Natural killer cell (primary cell): ENCODE data around the gene DIAPH2. TPM values are rescaled to one million over a fixed set of nuclear protein-coding genes. Genes with fewer than 3 reads are reported as not detected.

Source experiments
- ATAC-seq, 3 donors: fragments of 150-1000 bp in 2 of 3; fragments of 200-7000 bp in 1 of 3; cut with Tn5 transposase; 1 replicate in 1 of 3; 2 replicates in 2 of 3; pipeline ENCODE4 v1.10.0; 2021; ENCODE audit warnings: mild to moderate bottlenecking in 2 of 3, moderate library complexity in 2 of 3
- DNase-seq, 2 donors: peaks; one replicate each; pipeline versions ENCODE4 v3.0.0 to v3.0.0-alpha.2; 2013 to 2021; ENCODE audit warnings: mixed read lengths in 1 of 2
- H3K27ac ChIP-seq: one replicate; pipeline ENCODE4 v1.5.1; 2013; ENCODE audit warnings: mild to moderate bottlenecking, low read length
- H3K27me3 ChIP-seq: one replicate; pipeline ENCODE4 v1.6.1; 2013; ENCODE audit warnings: low read length; ENCODE audit not compliant: control insufficient read depth, insufficient read depth
- H3K36me3 ChIP-seq: one replicate; pipeline ENCODE4 v1.6.1; 2013; ENCODE audit warnings: low read length; ENCODE audit not compliant: control insufficient read depth, insufficient read depth
- H3K4me1 ChIP-seq: one replicate; pipeline ENCODE4 v1.6.1; 2013; ENCODE audit warnings: low read length; ENCODE audit not compliant: control insufficient read depth, insufficient read depth
- H3K4me3 ChIP-seq: one replicate; pipeline ENCODE4 v1.5.1; 2013; ENCODE audit warnings: low read length
- H3K9me3 ChIP-seq: one replicate; pipeline ENCODE4 v1.6.1; 2013; ENCODE audit warnings: low read length; ENCODE audit not compliant: control insufficient read depth, insufficient read depth
- H3K27ac Mint-ChIP-seq, 2 donors: one replicate each; pipeline ENCODE4 v1.8.0; 2022; ENCODE audit warnings: mild to moderate bottlenecking in 2 of 2, mixed read lengths in 2 of 2, moderate library complexity in 1 of 2
- H3K27me3 Mint-ChIP-seq, 2 donors: one replicate each; pipeline ENCODE4 v1.8.0; 2022; ENCODE audit warnings: low read depth in 2 of 2, mixed read lengths in 2 of 2
- H3K36me3 Mint-ChIP-seq: one replicate; pipeline ENCODE4 v1.8.0; 2022; ENCODE audit warnings: mixed read lengths
- H3K4me1 Mint-ChIP-seq, 2 donors: one replicate each; pipeline ENCODE4 v1.8.0; 2022; ENCODE audit warnings: mixed read lengths in 2 of 2
- H3K4me3 Mint-ChIP-seq: one replicate; pipeline ENCODE4 v1.8.0; 2022; ENCODE audit warnings: mild to moderate bottlenecking, moderate library complexity, mixed read lengths
- H3K9me3 Mint-ChIP-seq, 2 donors: one replicate each; pipeline ENCODE4 v1.8.0; 2022; ENCODE audit warnings: mixed read lengths in 2 of 2
- WGBS: methylation state at CpG from one replicate; pipeline ENCODE4 v1.1.7; 2013; ENCODE audit warnings: missing lambda C conversion rate; ENCODE audit not compliant: insufficient coverage; 5-methylcytosine and 5-hydroxymethylcytosine counted together
- intact Hi-C: fragments of 100-400 bp; cut with micrococcal nuclease; formaldehyde crosslinking; loops from one replicate; pipeline ENCODE4 v1.14.2; 2022
- total RNA-seq, 4 donors: library from RNA; stranded (reverse); fragments of 120-200 nt in 1 of 4; gene quantifications; one replicate each; pipeline versions ENCODE4 v1.2.3 to v1.2.4, GENCODE V29; 2013 to 2022
- TF ChIP-seq, protein P1 (sequence below): fragments of 200-600 bp; IDR thresholded peaks from one replicate; pipeline ENCODE4 v1.8.0; 2022; ENCODE audit warnings: antibody characterized with exemption

The DIAPH2 gene
- total RNA-seq, 3 donors from 2014 or later (not counting 1 experiment from before 2014, with no cell fraction given) = 17.0 to 18.2 (median 17.0) TPM

- H3K27me3 ChIP-seq = no peaks in the 10 kb centered on the region
- H3K4me1 ChIP-seq = no peaks in the 10 kb centered on the region
- no peaks in the 10 kb centered on the region for H3K27me3 Mint-ChIP-seq
- no CpG with 5 or more reads among the region's 3 CpGs for WGBS
- H3K27ac ChIP-seq = no peak overlapping the region
- TF ChIP-seq, protein P1, sequence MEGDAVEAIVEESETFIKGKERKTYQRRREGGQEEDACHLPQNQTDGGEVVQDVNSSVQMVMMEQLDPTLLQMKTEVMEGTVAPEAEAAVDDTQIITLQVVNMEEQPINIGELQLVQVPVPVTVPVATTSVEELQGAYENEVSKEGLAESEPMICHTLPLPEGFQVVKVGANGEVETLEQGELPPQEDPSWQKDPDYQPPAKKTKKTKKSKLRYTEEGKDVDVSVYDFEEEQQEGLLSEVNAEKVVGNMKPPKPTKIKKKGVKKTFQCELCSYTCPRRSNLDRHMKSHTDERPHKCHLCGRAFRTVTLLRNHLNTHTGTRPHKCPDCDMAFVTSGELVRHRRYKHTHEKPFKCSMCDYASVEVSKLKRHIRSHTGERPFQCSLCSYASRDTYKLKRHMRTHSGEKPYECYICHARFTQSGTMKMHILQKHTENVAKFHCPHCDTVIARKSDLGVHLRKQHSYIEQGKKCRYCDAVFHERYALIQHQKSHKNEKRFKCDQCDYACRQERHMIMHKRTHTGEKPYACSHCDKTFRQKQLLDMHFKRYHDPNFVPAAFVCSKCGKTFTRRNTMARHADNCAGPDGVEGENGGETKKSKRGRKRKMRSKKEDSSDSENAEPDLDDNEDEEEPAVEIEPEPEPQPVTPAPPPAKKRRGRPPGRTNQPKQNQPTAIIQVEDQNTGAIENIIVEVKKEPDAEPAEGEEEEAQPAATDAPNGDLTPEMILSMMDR = no peak
- ATAC-seq (no peak), DNase-seq (no peak)
- peaks cover 4 to 10% of the 10 kb centered on the region in 2 donors for H3K9me3 Mint-ChIP-seq
- H3K4me1 Mint-ChIP-seq = peaks cover 8 to 9% of the 10 kb centered on the region in 2 donors
- H3K9me3 ChIP-seq = no peaks in the 10 kb centered on the region
- no peak overlapping the region for H3K27ac Mint-ChIP-seq
- H3K4me3 ChIP-seq = no peak overlapping the region
- no peaks in the 10 kb centered on the region for H3K36me3 ChIP-seq
- intact Hi-C loops = no loop called here
- peaks cover 18% of the 10 kb centered on the region for H3K36me3 Mint-ChIP-seq
- no peak overlapping the region for H3K4me3 Mint-ChIP-seq
Measured at GRCh38 chrX:97531825-97532224, 847.2 kb downstream of the DIAPH2 start.

DNA sequence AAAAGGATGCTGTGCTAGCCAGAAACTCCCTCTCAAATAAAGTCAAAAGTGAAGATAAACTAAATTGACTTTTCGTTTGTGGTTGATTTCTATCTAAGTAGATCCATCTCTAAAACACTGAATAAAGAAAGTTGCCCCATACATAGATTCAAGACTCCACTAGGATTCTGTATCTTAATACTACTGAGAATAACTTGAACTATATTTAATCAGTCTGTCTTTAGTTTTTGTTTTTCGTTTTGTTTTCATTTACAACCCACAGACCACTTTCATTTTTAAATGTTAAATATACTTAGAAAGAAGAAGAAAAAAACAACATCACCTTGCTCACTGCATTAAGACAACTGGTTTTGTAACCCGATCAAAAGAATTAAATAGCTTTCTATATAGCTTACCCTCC lies 854.1 kb downstream of the DIAPH2 start:
- Mint-ChIP-seq H3K9me3 (no peaks in the 10 kb centered on the region), H3K27me3 (no peaks in the 10 kb centered on the region), H3K27ac (no peak overlapping the region), H3K36me3 (no peaks in the 10 kb centered on the region), H3K4me3 (no peak overlapping the region), H3K4me1 (no peaks in the 10 kb centered on the region)
- Histone ChIP-seq H3K9me3 (no peaks in the 10 kb centered on the region), H3K4me1 (no peaks in the 10 kb centered on the region), H3K4me3 (no peak overlapping the region), H3K27ac (no peak overlapping the region), H3K27me3 (no peaks in the 10 kb centered on the region), H3K36me3 (no peaks in the 10 kb centered on the region)
- TF ChIP-seq, protein P1 = no peak
- intact Hi-C loops = no loop called here
- ATAC-seq (no peak), DNase-seq (no peak)
- WGBS = 100% methylated on average over 1 of the region's 3 CpGs

GRCh38 chrX:97539970-97540519 lies 855.4 kb downstream of the DIAPH2 start:
- H3K27me3 ChIP-seq = no peaks in the 10 kb centered on the region
- ATAC-seq (no peak), DNase-seq (no peak)
- Mint-ChIP-seq H3K9me3 (no peaks in the 10 kb centered on the region), H3K27ac (no peak overlapping the region), H3K36me3 (no peaks in the 10 kb centered on the region), H3K4me1 (no peaks in the 10 kb centered on the region), H3K27me3 (no peaks in the 10 kb centered on the region), H3K4me3 (no peak overlapping the region)
- 86% methylated on average over 1 of the region's 2 CpGs for WGBS
- no peaks in the 10 kb centered on the region for H3K4me1 ChIP-seq
- H3K36me3 ChIP-seq = no peaks in the 10 kb centered on the region
- TF ChIP-seq, protein P1 = no peak
- intact Hi-C loops = no loop called here
- H3K27ac ChIP-seq = no peak overlapping the region
- no peaks in the 10 kb centered on the region for H3K9me3 ChIP-seq
- H3K4me3 ChIP-seq = no peak overlapping the region
